NCI-H1417 (cell line): ENCODE data around the gene TOR4A.
A peak's percentile ranks its signal among the peaks of the same experiment; 100 is the strongest.

Experiments
- DNase-seq, 3 experiments: peaks; one replicate each; lab custom pipeline; 2025; lab: John Stamatoyannopoulos, UW

Gene TOR4A

GRCh38 chr9:137277329-137278041, at the start of gene TOR4A:
TOR4A (plus strand) TSS chr9:137277726; CDS start chr9:137278690, 964 bp downstream.
- DNase-seq, result no peak

- no peak for DNase-seq
Measured at GRCh38 chr9:137227853-137228505, 49.5 kb upstream of the TOR4A start.

- peak in 1 of 3 experiments; percentile 40 for DNase-seq
Measured at GRCh38 chr9:137228506-137228967, 49.0 kb upstream of the TOR4A start.

- no peak for DNase-seq
Measured at GRCh38 chr9:137228968-137229896, 48.3 kb upstream of the TOR4A start.

- no peak for DNase-seq
Measured at GRCh38 chr9:137229903-137230704, 47.4 kb upstream of the TOR4A start.

GRCh38 chr9:137230705-137231371, 46.7 kb upstream of the TOR4A start, which contains the start of gene SLC34A3:
SLC34A3 (plus strand) TSS chr9:137230901; CDS start chr9:137231703, 802 bp downstream.
- no peak for DNase-seq

GRCh38 chr9:137231372-137232039, 46.0 kb upstream of the TOR4A start:
- DNase-seq, result no peak

GRCh38 chr9:137232101-137232500, 45.4 kb upstream of the TOR4A start:
- DNase-seq, result no peak

GRCh38 chr9:137232510-137232909, 45.0 kb upstream of the TOR4A start:
- DNase-seq, result no peak

- DNase-seq, result peak in 2 of 3 experiments; percentile 64 to 66
Measured at GRCh38 chr9:137233143-137233980, 44.2 kb upstream of the TOR4A start.

- peak in 2 of 3 experiments; percentile 53 to 71 for DNase-seq
Measured at GRCh38 chr9:137234055-137234697, 43.4 kb upstream of the TOR4A start.

- no peak for DNase-seq
Measured at GRCh38 chr9:137234758-137235423, 42.6 kb upstream of the TOR4A start.

GRCh38 chr9:137235424-137236237, 41.9 kb upstream of the TOR4A start:
- no peak for DNase-seq

GRCh38 chr9:137236238-137236935, 41.1 kb upstream of the TOR4A start:
- peak; percentile 68 to 91 (median 80) for DNase-seq

- peak in 1 of 3 experiments; percentile 23 for DNase-seq
Measured at GRCh38 chr9:137236936-137237421, 40.5 kb upstream of the TOR4A start.
